H1 (cell line): ENCODE results near the gene SMIM13. TPM values are rescaled to one million over a fixed set of nuclear protein-coding genes. Genes with fewer than 3 reads are reported as not detected.

Experiments used
- ASH2L ChIP-seq: fragments of 200-600, 300-600 bp; sonication (generic); IDR thresholded peaks from one replicate; pipeline ENCODE4 v1.7.1; 2017; ENCODE audit warnings: low read length
- RFX5 ChIP-seq: IDR thresholded peaks from 2 replicates; pipeline ENCODE4 v1.6.1; 2011; ENCODE audit warnings: low read depth, low read length, improper control_type of control experiment, borderline replicate concordance
- polyA plus RNA-seq, 7 experiments: library from polyadenylated mRNA; depleted of rRNA in 3 of 7; stranded (reverse) in 5 of 7; unstranded in 2 of 7; fragments of >200 nt in 5 of 7; fragments of 200-250 nt in 2 of 7; gene quantifications; 1 replicate in 5 of 7; 2 replicates in 1 of 7; 4 replicates in 1 of 7; pipeline versions ENCODE4 v1.2.1 to v1.2.3, GENCODE V29; 2011 to 2013; ENCODE audit warnings: missing spikeins in 2 of 7, mixed read lengths in 2 of 7
- total RNA-seq: library from RNA; stranded (reverse); fragmentation: NEBNext Ultra II Directional; extraction: Animal tissue kit (Norgen Biotek cat#: 25700); gene quantifications from 2 replicates; pipeline ENCODE4 v1.2.1, GENCODE V29; 2021

The SMIM13 gene
- total and polyA plus RNA-seq, 2 of the 8 experiments (the other 6 are each of a cell fraction or from before 2014, with no cell fraction given) = 1.7 to 10.6 TPM

GRCh38 chr6:11069760-11070159, 23.9 kb upstream of the SMIM13 start (continued):
- TF ChIP-seq ASH2L (no peak), RFX5 (no peak)
